CD4-positive, alpha-beta T cell (primary cell): Measurements from ENCODE around the gene IL12RB1. TPM values are rescaled to one million over a fixed set of nuclear protein-coding genes. Genes with fewer than 3 reads are reported as not detected.

Experiments used
- ATAC-seq: fragments of 200-7000 bp; cut with Tn5 transposase; one replicate; pipeline ENCODE4 v1.10.0; 2022; ENCODE audit warnings: mild to moderate bottlenecking; ENCODE audit not compliant: poor library complexity
- CTCF ChIA-PET: fragments of 350-600 bp; sonication (Branson Sonifier 250); formaldehyde crosslinking; loops from one replicate; lab custom pipeline; 2021; ENCODE audit warnings: antibody characterized with exemption, inconsistent platforms; lab: Charles Lee
- POLR2A ChIA-PET: fragments of 350-600 bp; sonication (Branson Sonifier 250); formaldehyde crosslinking; loops from one replicate; lab custom pipeline; 2021; ENCODE audit warnings: antibody characterized with exemption, inconsistent platforms; lab: Charles Lee
- DNase-seq, 14 experiments: peaks; one replicate each; pipeline ENCODE4 v3.0.0-alpha.2; 2013 to 2020; ENCODE audit warnings: mixed read lengths in 2 of 14
- H3K27ac ChIP-seq, 2 donors: one replicate each; pipeline versions ENCODE4 v1.5.1 to v1.7.0; 2013; ENCODE audit warnings: low read length in 2 of 2, low read depth in 1 of 2, mild to moderate bottlenecking in 1 of 2
- H3K27me3 ChIP-seq, 2 experiments: 1 replicate in 1 of 2; 2 replicates in 1 of 2; pipeline versions ENCODE4 v1.6.1 to v1.7.0; 2013; ENCODE audit warnings: low read length in 2 of 2, control low read depth in 1 of 2, mild to moderate bottlenecking in 1 of 2, moderate library complexity in 1 of 2; ENCODE audit not compliant: insufficient read depth in 2 of 2, control insufficient read depth in 1 of 2
- H3K36me3 ChIP-seq: one replicate; pipeline ENCODE4 v1.6.1; 2013; ENCODE audit warnings: low read length, control low read depth; ENCODE audit not compliant: insufficient read depth
- H3K4me1 ChIP-seq: one replicate; pipeline ENCODE4 v1.6.1; 2013; ENCODE audit warnings: low read length, control low read depth; ENCODE audit not compliant: insufficient read depth
- H3K4me3 ChIP-seq: one replicate; pipeline ENCODE4 v1.5.1; 2013; ENCODE audit warnings: mild to moderate bottlenecking, low read length, moderate library complexity
- H3K9me3 ChIP-seq, 2 experiments: 1 replicate in 1 of 2; 2 replicates in 1 of 2; pipeline versions ENCODE4 v1.6.1 to v1.7.0; 2013; ENCODE audit warnings: low read length in 2 of 2, mild to moderate bottlenecking in 2 of 2, control low read depth in 1 of 2, moderate library complexity in 1 of 2; ENCODE audit not compliant: control insufficient read depth in 1 of 2, insufficient read depth in 1 of 2
- H3K27ac Mint-ChIP-seq: one replicate; pipeline ENCODE4 v1.8.0; 2020; ENCODE audit warnings: mixed read lengths
- H3K27me3 Mint-ChIP-seq: one replicate; pipeline ENCODE4 v1.8.0; 2021; ENCODE audit warnings: mixed read lengths
- H3K36me3 Mint-ChIP-seq: one replicate; pipeline ENCODE4 v1.8.0; 2021; ENCODE audit warnings: low read depth, mixed read lengths
- H3K4me1 Mint-ChIP-seq: one replicate; pipeline ENCODE4 v1.8.0; 2021; ENCODE audit warnings: low read depth, mixed read lengths
- H3K4me3 Mint-ChIP-seq: one replicate; pipeline ENCODE4 v1.8.0; 2020; ENCODE audit warnings: mild to moderate bottlenecking, mixed read lengths
- H3K9me3 Mint-ChIP-seq: one replicate; pipeline ENCODE4 v1.8.0; 2020; ENCODE audit warnings: mixed read lengths
- intact Hi-C, 2 experiments: fragments of 100-400 bp; cut with DNase I in 1 of 2; cut with micrococcal nuclease in 1 of 2; formaldehyde crosslinking; loops; one replicate each; pipeline versions ENCODE4 v1.15.1 to v1.9.0; 2023 to 2025; cut with DNase I, micrococcal nuclease
- total RNA-seq, 174 experiments: library from RNA in 2 of 174; stranded (reverse) in 2 of 174; gene quantifications; one replicate each; pipeline ENCODE4 v1.2.3 and lab custom pipeline; 2021 to 2026
- TF ChIP-seq, protein P1 (sequence below): fragments of 200-600 bp; IDR thresholded peaks from one replicate; pipeline ENCODE4 v1.8.0; 2022; ENCODE audit warnings: antibody characterized with exemption, mild to moderate bottlenecking

Gene IL12RB1
- total RNA-seq, 2 experiments from 2014 or later = 20.5 to 22.5 TPM

DNA sequence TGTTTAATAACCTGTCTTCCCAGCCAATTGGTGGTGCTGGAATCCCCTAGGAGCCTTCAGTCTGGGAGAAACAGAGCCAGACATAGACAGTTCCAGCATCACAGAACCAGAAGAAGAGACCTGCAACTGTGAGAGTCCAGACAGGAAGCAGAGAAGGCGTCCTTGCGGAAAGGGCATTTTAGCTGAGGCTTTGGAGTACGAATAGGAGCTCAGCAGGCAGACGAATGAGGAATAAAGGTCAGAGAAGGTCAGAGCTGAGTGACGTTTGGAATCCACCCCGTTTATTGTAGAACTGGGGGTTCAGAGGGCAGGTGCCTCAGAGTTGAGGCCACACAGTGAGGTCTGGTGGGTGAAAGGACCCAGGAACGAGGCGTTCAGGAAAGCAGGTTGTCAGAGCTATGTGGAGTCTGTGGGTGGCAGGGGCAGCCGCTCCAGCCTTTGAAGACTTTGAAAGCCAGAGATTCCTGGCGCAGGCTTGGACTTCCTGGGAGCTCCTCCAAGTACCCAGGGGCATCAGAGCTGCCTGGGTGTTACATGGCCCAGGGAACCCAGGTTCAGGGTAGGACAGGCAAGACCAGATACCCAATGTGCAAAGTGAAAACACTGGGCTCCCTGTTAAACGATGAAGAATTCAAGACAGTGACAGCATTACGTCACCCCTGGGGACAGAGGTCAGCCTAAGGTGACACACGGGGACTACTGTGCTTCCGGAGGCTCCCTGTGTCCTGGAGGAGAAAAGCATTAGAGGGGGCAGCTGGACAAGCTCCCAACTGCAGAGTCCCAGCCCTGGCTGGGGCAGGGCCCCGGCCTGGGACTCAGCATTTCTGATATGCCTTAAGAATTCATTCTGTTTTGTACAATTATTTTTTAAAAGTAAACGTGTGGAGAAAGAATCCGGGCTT lies 73.3 kb downstream of the IL12RB1 start:
- H3K27me3 Mint-ChIP-seq = no peaks in the 10 kb centered on the region
- no peak overlapping the region for H3K4me3 ChIP-seq
- TF ChIP-seq, protein P1, sequence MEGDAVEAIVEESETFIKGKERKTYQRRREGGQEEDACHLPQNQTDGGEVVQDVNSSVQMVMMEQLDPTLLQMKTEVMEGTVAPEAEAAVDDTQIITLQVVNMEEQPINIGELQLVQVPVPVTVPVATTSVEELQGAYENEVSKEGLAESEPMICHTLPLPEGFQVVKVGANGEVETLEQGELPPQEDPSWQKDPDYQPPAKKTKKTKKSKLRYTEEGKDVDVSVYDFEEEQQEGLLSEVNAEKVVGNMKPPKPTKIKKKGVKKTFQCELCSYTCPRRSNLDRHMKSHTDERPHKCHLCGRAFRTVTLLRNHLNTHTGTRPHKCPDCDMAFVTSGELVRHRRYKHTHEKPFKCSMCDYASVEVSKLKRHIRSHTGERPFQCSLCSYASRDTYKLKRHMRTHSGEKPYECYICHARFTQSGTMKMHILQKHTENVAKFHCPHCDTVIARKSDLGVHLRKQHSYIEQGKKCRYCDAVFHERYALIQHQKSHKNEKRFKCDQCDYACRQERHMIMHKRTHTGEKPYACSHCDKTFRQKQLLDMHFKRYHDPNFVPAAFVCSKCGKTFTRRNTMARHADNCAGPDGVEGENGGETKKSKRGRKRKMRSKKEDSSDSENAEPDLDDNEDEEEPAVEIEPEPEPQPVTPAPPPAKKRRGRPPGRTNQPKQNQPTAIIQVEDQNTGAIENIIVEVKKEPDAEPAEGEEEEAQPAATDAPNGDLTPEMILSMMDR = no peak
- DNase-seq (peak in 4 of 14 experiments; percentile 27 to 60 (median 52)), ATAC-seq (peak; percentile 22)
- H3K4me1 Mint-ChIP-seq = peaks cover 67% of the 10 kb centered on the region
- H3K4me1 ChIP-seq = peaks cover 79% of the 10 kb centered on the region
- H3K27me3 ChIP-seq = no peaks in the 10 kb centered on the region
- CTCF ChIA-PET = interaction anchor here (1.2 to 1.3 kb wide), 2 partner anchors 76 to 238 kb away, joined by 3 read pairs; no protein-coding TSS in a partner anchor
- intact Hi-C loops = loop anchor here in 1 of 2 experiments (1.0 kb wide), 1 partner anchor 11 kb away; no protein-coding TSS in a partner anchor
- peaks cover 55% of the 10 kb centered on the region for H3K36me3 ChIP-seq
- H3K4me3 Mint-ChIP-seq = peak overlapping the region; percentile 81
- H3K9me3 ChIP-seq = no peaks in the 10 kb centered on the region
- no peaks in the 10 kb centered on the region for H3K9me3 Mint-ChIP-seq
- peak overlapping the region; percentile 74 to 78 for H3K27ac ChIP-seq
- peak overlapping the region; percentile 97 for H3K27ac Mint-ChIP-seq
- peaks cover 65% of the 10 kb centered on the region for H3K36me3 Mint-ChIP-seq
- POLR2A ChIA-PET = interaction anchor here (0.9 to 2.5 kb wide), 7 partner anchors 10 to 73 kb away, joined by 3 to 31 read pairs (median 6); partner anchors contain the start of gene IL12RB1

DNA sequence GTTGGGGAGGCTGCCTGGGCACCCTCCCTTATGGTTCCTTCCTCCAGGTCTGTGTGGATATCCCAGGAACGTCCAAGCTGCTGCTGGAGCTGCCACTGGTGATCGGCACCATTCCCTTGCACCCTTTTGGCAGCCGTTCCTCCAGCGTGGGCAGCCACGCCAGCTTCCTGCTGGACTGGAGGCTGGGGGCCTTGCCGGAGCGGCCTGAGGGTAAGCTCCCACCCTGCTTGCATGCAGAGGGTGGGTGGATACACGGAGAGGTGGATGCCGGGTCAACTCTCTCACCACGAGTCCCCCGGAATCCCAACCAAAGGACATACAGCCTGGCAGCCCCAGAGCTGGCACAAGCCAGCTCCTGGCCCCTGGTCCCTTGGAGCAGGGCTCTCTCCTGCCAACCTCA lies 76.6 kb downstream of the IL12RB1 start:
- Histone ChIP-seq H3K4me3 (no peak overlapping the region), H3K27me3 (no peaks in the 10 kb centered on the region), H3K9me3 (no peaks in the 10 kb centered on the region), H3K27ac (peak overlapping the region in 1 of 2 donors; percentile 10), H3K36me3 (peaks cover 56% of the 10 kb centered on the region), H3K4me1 (peaks cover 74% of the 10 kb centered on the region)
- TF ChIP-seq, protein P1 = no peak
- H3K4me3 Mint-ChIP-seq = no peak overlapping the region
- no peaks in the 10 kb centered on the region for H3K9me3 Mint-ChIP-seq
- peaks cover 56% of the 10 kb centered on the region for H3K4me1 Mint-ChIP-seq
- ChIA-PET CTCF (interaction anchor here (0.6 to 1.5 kb wide), 2 partner anchors 14 to 218 kb away, joined by 3 read pairs; no protein-coding TSS in a partner anchor), POLR2A (interaction anchor here (0.6 to 3.1 kb wide), 5 partner anchors 9 to 313 kb away, joined by 3 to 14 read pairs (median 6); no protein-coding TSS in a partner anchor)
- H3K27ac Mint-ChIP-seq = peak overlapping the region; percentile 97
- intact Hi-C loops = no loop called here
- ATAC-seq (no peak), DNase-seq (peak in 1 of 14 experiments; percentile 34)
- H3K36me3 Mint-ChIP-seq = peaks cover 79% of the 10 kb centered on the region
- H3K27me3 Mint-ChIP-seq = peaks cover 5% of the 10 kb centered on the region

DNA sequence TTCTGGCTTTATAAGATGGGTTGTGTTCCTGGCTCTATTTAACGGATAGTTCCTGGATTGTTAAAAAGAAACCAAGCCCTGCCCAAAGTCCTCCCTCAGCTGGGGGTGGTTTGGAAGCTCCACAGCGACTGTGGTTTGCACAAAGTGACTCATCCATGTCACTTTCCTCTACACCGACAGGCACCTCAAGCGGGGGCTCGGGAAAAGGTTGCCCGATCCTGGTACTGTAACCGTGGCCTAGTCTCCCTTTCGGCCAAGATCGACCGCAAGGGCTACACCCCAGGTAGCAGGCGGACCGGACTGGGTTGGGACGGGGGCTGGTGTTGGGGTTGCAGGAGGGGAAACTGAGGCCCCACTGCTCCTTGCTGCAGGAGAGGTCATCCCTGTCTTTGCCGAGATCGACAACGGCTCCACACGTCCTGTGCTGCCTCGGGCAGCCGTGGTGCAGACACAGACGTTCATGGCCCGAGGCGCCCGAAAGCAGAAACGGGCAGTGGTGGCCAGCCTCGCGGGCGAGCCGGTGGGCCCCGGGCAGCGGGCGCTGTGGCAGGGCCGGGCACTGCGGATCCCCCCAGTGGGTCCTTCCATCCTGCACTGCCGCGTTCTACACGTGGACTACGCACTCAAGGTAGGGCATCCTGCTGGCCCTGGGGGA lies 77.2 kb downstream of the IL12RB1 start:
- H3K9me3 Mint-ChIP-seq = no peaks in the 10 kb centered on the region
- H3K4me3 Mint-ChIP-seq = peak overlapping the region; percentile 76
- ChIA-PET CTCF (interaction anchor here (0.6 to 3.3 kb wide), 3 partner anchors 9 to 217 kb away, joined by 3 to 7 read pairs (median 3); no protein-coding TSS in a partner anchor), POLR2A (interaction anchor here (1.3 to 3.2 kb wide), 6 partner anchors 9 to 272 kb away, joined by 3 to 41 read pairs (median 14); partner anchors contain the start of gene JUND)
- ATAC-seq = no peak
- H3K27me3 Mint-ChIP-seq = peaks cover 5% of the 10 kb centered on the region
- Histone ChIP-seq H3K9me3 (no peaks in the 10 kb centered on the region), H3K4me3 (peak overlapping the region; percentile 61), H3K27ac (peak overlapping the region in 1 of 2 donors; percentile 92), H3K36me3 (peaks cover 53% of the 10 kb centered on the region), H3K27me3 (no peaks in the 10 kb centered on the region), H3K4me1 (peaks cover 70% of the 10 kb centered on the region)
- H3K36me3 Mint-ChIP-seq = peaks cover 75% of the 10 kb centered on the region
- intact Hi-C loops = loop anchor here in 1 of 2 experiments (2.0 kb wide), 1 partner anchor 15 kb away; no protein-coding TSS in a partner anchor
- H3K4me1 Mint-ChIP-seq = peaks cover 50% of the 10 kb centered on the region
- TF ChIP-seq, protein P1 = no peak
- H3K27ac Mint-ChIP-seq = peak overlapping the region; percentile 97
- peak in 3 of 14 experiments; percentile 46 to 61 (median 47) for DNase-seq
